ENCODE measurements around the gene WIPI1. TPM values are rescaled to one million over a fixed set of nuclear protein-coding genes. Genes with fewer than 3 reads are reported as not detected.

The WIPI1 gene, protein sequence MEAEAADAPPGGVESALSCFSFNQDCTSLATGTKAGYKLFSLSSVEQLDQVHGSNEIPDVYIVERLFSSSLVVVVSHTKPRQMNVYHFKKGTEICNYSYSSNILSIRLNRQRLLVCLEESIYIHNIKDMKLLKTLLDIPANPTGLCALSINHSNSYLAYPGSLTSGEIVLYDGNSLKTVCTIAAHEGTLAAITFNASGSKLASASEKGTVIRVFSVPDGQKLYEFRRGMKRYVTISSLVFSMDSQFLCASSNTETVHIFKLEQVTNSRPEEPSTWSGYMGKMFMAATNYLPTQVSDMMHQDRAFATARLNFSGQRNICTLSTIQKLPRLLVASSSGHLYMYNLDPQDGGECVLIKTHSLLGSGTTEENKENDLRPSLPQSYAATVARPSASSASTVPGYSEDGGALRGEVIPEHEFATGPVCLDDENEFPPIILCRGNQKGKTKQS
- total RNA-seq: 186 and 352 TPM in 2 replicates

DNA sequence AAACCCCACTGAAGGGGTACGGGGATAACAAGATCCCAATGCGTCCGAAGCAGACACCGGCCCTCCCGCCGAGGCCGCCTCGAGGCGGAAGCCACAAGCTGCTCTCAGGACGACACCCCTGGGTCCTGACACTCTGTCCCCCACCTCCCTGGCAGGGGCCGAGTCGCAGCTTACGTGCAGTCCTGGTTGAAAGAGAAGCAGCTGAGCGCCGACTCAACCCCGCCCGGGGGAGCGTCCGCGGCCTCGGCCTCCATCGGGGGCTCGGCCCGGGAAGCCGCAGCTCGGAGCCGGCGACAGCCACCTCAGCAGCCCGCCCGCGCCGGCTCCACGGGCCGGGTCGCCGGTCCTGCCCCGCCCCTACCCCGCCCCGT, at the start of gene WIPI1:
WIPI1 (minus strand) TSS at position 329 of the 371 bp plus-strand sequence; CDS start at position 254, 75 bp downstream.

Other genes with a start within 250 kb of the WIPI1 start
- gene AMZ2, start 209.5 kb downstream of the WIPI1 start, total RNA-seq: 95.0 and 121 TPM in 2 replicates
- gene SLC16A6, start 166.4 kb downstream of the WIPI1 start, total RNA-seq: 0.15 and 1.2 TPM in 2 replicates
- gene ARSG, start 166.0 kb downstream of the WIPI1 start, total RNA-seq: 2.2 and 4.1 TPM in 2 replicates
- 283 and 363 TPM in 2 replicates for gene PRKAR1A, start 54.9 kb upstream of the WIPI1 start, total RNA-seq
- gene FAM20A, start 143.9 kb upstream of the WIPI1 start, total RNA-seq: 16.9 and 25.1 TPM in 2 replicates